CD4-positive, alpha-beta T cell (primary cell): ENCODE measurements around the gene LEPR. TPM values are rescaled to one million over a fixed set of nuclear protein-coding genes. Genes with fewer than 3 reads are reported as not detected.

Experiments
- ATAC-seq: fragments of 200-7000 bp; cut with Tn5 transposase; one replicate; pipeline ENCODE4 v1.10.0; 2022; ENCODE audit warnings: mild to moderate bottlenecking; ENCODE audit not compliant: poor library complexity
- CTCF ChIA-PET: fragments of 350-600 bp; sonication (Branson Sonifier 250); formaldehyde crosslinking; loops from one replicate; lab custom pipeline; 2021; ENCODE audit warnings: antibody characterized with exemption, inconsistent platforms; lab: Charles Lee
- POLR2A ChIA-PET: fragments of 350-600 bp; sonication (Branson Sonifier 250); formaldehyde crosslinking; loops from one replicate; lab custom pipeline; 2021; ENCODE audit warnings: antibody characterized with exemption, inconsistent platforms; lab: Charles Lee
- DNase-seq, 14 experiments: peaks; one replicate each; pipeline ENCODE4 v3.0.0-alpha.2; 2013 to 2020; ENCODE audit warnings: mixed read lengths in 2 of 14
- H3K27ac ChIP-seq, 2 donors: one replicate each; pipeline versions ENCODE4 v1.5.1 to v1.7.0; 2013; ENCODE audit warnings: low read length in 2 of 2, low read depth in 1 of 2, mild to moderate bottlenecking in 1 of 2
- H3K27me3 ChIP-seq, 2 experiments: 1 replicate in 1 of 2; 2 replicates in 1 of 2; pipeline versions ENCODE4 v1.6.1 to v1.7.0; 2013; ENCODE audit warnings: low read length in 2 of 2, control low read depth in 1 of 2, mild to moderate bottlenecking in 1 of 2, moderate library complexity in 1 of 2; ENCODE audit not compliant: insufficient read depth in 2 of 2, control insufficient read depth in 1 of 2
- H3K36me3 ChIP-seq: one replicate; pipeline ENCODE4 v1.6.1; 2013; ENCODE audit warnings: low read length, control low read depth; ENCODE audit not compliant: insufficient read depth
- H3K4me1 ChIP-seq: one replicate; pipeline ENCODE4 v1.6.1; 2013; ENCODE audit warnings: low read length, control low read depth; ENCODE audit not compliant: insufficient read depth
- H3K4me3 ChIP-seq: one replicate; pipeline ENCODE4 v1.5.1; 2013; ENCODE audit warnings: mild to moderate bottlenecking, low read length, moderate library complexity
- H3K9me3 ChIP-seq, 2 experiments: 1 replicate in 1 of 2; 2 replicates in 1 of 2; pipeline versions ENCODE4 v1.6.1 to v1.7.0; 2013; ENCODE audit warnings: low read length in 2 of 2, mild to moderate bottlenecking in 2 of 2, control low read depth in 1 of 2, moderate library complexity in 1 of 2; ENCODE audit not compliant: control insufficient read depth in 1 of 2, insufficient read depth in 1 of 2
- H3K27ac Mint-ChIP-seq: one replicate; pipeline ENCODE4 v1.8.0; 2020; ENCODE audit warnings: mixed read lengths
- H3K27me3 Mint-ChIP-seq: one replicate; pipeline ENCODE4 v1.8.0; 2021; ENCODE audit warnings: mixed read lengths
- H3K36me3 Mint-ChIP-seq: one replicate; pipeline ENCODE4 v1.8.0; 2021; ENCODE audit warnings: low read depth, mixed read lengths
- H3K4me1 Mint-ChIP-seq: one replicate; pipeline ENCODE4 v1.8.0; 2021; ENCODE audit warnings: low read depth, mixed read lengths
- H3K4me3 Mint-ChIP-seq: one replicate; pipeline ENCODE4 v1.8.0; 2020; ENCODE audit warnings: mild to moderate bottlenecking, mixed read lengths
- H3K9me3 Mint-ChIP-seq: one replicate; pipeline ENCODE4 v1.8.0; 2020; ENCODE audit warnings: mixed read lengths
- intact Hi-C, 2 experiments: fragments of 100-400 bp; cut with DNase I in 1 of 2; cut with micrococcal nuclease in 1 of 2; formaldehyde crosslinking; loops; one replicate each; pipeline versions ENCODE4 v1.15.1 to v1.9.0; 2023 to 2025; cut with DNase I, micrococcal nuclease
- total RNA-seq, 174 experiments: library from RNA in 2 of 174; stranded (reverse) in 2 of 174; gene quantifications; one replicate each; pipeline ENCODE4 v1.2.3 and lab custom pipeline; 2021 to 2026
- TF ChIP-seq, protein P1 (sequence below): fragments of 200-600 bp; IDR thresholded peaks from one replicate; pipeline ENCODE4 v1.8.0; 2022; ENCODE audit warnings: antibody characterized with exemption, mild to moderate bottlenecking

The LEPR gene
- total RNA-seq, 2 experiments from 2014 or later, result 0.58 to 0.59 TPM

DNA sequence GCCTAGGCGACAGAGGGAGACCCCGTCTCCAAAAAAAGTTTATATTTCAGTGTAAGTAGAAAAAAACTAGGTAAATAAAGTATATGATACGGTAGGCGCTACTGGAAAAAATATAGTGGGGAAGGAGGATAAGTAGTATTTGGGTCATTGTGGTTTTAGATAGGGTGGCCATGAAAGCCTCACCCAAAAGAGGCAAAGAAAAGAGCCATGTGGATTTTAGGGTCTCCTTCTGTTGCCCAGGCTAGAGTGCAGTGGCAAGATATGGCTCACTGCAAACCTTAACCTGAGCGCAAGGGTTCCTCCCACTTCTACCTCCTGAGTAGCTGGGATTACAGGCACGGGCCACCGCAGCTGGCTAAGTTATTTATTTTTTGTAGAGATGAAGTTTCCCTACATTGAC is 17.1 kb downstream of the LEPR start:
- intact Hi-C loops, result loop anchor here in 1 of 2 experiments (10.0 kb wide), 1 partner anchor 807 kb away; no protein-coding TSS in a partner anchor
- Histone ChIP-seq H3K4me3 (no peak overlapping the region), H3K27me3 (no peaks in the 10 kb centered on the region), H3K9me3 (no peaks in the 10 kb centered on the region), H3K4me1 (no peaks in the 10 kb centered on the region), H3K27ac (no peak overlapping the region), H3K36me3 (peaks cover 6% of the 10 kb centered on the region)
- H3K9me3 Mint-ChIP-seq, result no peaks in the 10 kb centered on the region
- TF ChIP-seq, protein P1, sequence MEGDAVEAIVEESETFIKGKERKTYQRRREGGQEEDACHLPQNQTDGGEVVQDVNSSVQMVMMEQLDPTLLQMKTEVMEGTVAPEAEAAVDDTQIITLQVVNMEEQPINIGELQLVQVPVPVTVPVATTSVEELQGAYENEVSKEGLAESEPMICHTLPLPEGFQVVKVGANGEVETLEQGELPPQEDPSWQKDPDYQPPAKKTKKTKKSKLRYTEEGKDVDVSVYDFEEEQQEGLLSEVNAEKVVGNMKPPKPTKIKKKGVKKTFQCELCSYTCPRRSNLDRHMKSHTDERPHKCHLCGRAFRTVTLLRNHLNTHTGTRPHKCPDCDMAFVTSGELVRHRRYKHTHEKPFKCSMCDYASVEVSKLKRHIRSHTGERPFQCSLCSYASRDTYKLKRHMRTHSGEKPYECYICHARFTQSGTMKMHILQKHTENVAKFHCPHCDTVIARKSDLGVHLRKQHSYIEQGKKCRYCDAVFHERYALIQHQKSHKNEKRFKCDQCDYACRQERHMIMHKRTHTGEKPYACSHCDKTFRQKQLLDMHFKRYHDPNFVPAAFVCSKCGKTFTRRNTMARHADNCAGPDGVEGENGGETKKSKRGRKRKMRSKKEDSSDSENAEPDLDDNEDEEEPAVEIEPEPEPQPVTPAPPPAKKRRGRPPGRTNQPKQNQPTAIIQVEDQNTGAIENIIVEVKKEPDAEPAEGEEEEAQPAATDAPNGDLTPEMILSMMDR, result no peak
- H3K27me3 Mint-ChIP-seq, result no peaks in the 10 kb centered on the region
- H3K36me3 Mint-ChIP-seq, result peaks cover 19% of the 10 kb centered on the region
- no peak overlapping the region for H3K4me3 Mint-ChIP-seq
- H3K4me1 Mint-ChIP-seq, result no peaks in the 10 kb centered on the region
- ChIA-PET POLR2A (interaction anchor here (1.0 kb wide), 1 partner anchor 11 kb away, joined by 3 read pairs; no protein-coding TSS in a partner anchor), CTCF (no interaction called here)
- no peak for DNase-seq
- no peak for ATAC-seq
- H3K27ac Mint-ChIP-seq, result no peak overlapping the region

DNA sequence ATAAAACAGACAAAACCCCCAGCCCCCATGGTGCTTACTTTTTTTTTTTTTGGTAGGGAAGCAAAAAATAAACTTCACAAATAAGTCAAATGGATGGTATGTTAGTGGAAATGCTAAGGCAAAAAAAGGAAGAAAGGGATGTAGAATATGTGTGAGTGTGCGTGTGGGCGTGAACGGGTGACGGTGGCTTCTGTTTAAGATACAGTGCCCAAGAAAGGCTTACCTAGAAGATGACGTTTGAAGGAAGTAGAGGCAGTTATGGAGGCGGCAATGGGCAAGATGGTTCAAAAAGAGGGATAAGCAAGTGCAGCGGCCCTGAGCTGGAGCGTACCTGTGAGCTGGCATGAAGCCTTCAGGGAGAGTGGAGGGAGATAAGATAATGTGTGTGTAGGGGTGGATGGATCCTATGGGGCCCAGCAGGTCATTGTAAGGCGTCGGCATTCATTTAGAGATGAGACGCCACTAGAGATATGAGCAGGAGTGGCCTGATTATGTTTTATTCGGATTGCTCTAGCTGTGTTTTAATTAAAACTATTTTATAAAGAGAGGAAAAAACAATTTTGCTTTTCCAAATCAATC is 19.9 kb downstream of the LEPR start:
- H3K36me3 Mint-ChIP-seq, result peaks cover 5% of the 10 kb centered on the region
- ChIA-PET CTCF (interaction anchor here (1.2 kb wide), 2 partner anchors 9 to 19 kb away, joined by 3 to 5 read pairs; no protein-coding TSS in a partner anchor), POLR2A (interaction anchor here (1.5 kb wide), 1 partner anchor 20 kb away, joined by 4 read pairs; the partner anchor contains the start of genes LEPR and LEPROT)
- no peaks in the 10 kb centered on the region for H3K4me1 Mint-ChIP-seq
- H3K4me1 ChIP-seq, result no peaks in the 10 kb centered on the region
- DNase-seq, result no peak
- intact Hi-C loops, result no loop called here
- no peaks in the 10 kb centered on the region for H3K9me3 ChIP-seq
- H3K4me3 ChIP-seq, result no peak overlapping the region
- no peaks in the 10 kb centered on the region for H3K36me3 ChIP-seq
- H3K9me3 Mint-ChIP-seq, result no peaks in the 10 kb centered on the region
- H3K4me3 Mint-ChIP-seq, result no peak overlapping the region
- no peak for ATAC-seq
- H3K27ac Mint-ChIP-seq, result no peak overlapping the region
- no peaks in the 10 kb centered on the region for H3K27me3 Mint-ChIP-seq
- TF ChIP-seq, protein P1, result no peak
- no peak overlapping the region for H3K27ac ChIP-seq
- H3K27me3 ChIP-seq, result no peaks in the 10 kb centered on the region

DNA sequence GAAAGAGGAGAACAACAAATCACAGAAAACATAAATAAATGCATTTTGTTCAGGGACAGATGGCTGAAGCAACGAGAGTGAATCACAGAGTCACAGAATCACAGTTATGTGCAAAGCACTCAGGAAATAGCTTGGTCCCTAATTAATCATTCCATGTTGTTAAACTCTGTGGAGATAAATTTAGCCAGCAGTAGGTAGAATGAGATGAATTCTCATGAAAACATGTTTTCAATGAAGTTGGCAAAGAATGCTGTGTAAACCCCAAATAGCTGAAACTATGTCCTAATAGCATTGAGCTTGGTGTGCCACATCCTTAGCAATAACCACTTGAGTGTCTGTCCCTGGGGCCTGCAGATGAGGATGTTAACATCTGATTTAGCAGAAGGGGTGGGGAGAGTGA is 20.4 kb downstream of the LEPR start:
- Mint-ChIP-seq H3K9me3 (no peaks in the 10 kb centered on the region), H3K27me3 (no peaks in the 10 kb centered on the region), H3K27ac (no peak overlapping the region), H3K4me3 (no peak overlapping the region), H3K36me3 (peaks cover 4% of the 10 kb centered on the region), H3K4me1 (no peaks in the 10 kb centered on the region)
- Histone ChIP-seq H3K36me3 (no peaks in the 10 kb centered on the region), H3K27me3 (no peaks in the 10 kb centered on the region), H3K27ac (no peak overlapping the region), H3K9me3 (no peaks in the 10 kb centered on the region), H3K4me3 (no peak overlapping the region), H3K4me1 (no peaks in the 10 kb centered on the region)
- ChIA-PET POLR2A (interaction anchor here (1.5 kb wide), 1 partner anchor 21 kb away, joined by 4 read pairs; the partner anchor contains the start of genes LEPR and LEPROT), CTCF (interaction anchor here (0.6 to 1.2 kb wide), 3 partner anchors 10 to 111 kb away, joined by 3 to 5 read pairs (median 3); no protein-coding TSS in a partner anchor)
- DNase-seq (no peak), ATAC-seq (no peak)
- TF ChIP-seq, protein P1, result no peak
- intact Hi-C loops, result no loop called here
